Right lobe of liver (tissue), 4 donors: ENCODE data around the gene CXorf66.

ENCODE experiments used
- POLR2A ChIP-seq: fragments of 450-650 bp; IDR thresholded peaks from one replicate; pipeline ENCODE4 v1.6.1; 2017; ENCODE audit warnings: antibody characterized with exemption, mild to moderate bottlenecking
- TF ChIP-seq, protein P1 (sequence below), 4 donors: fragments of 200-600 bp in 3 of 4; fragments of 450-650 bp in 1 of 4; IDR thresholded peaks; one replicate each; pipeline versions ENCODE4 v1.5.1 to v1.8.0; 2016 to 2022; ENCODE audit warnings: antibody characterized with exemption in 4 of 4, mild to moderate bottlenecking in 2 of 4
- donor health status: DM: no; HTN: no; CAD: no.
- donor health status: DM: no; HTN: no; CAD: no.
- donor health status: DM: no; HTN: yes; CAD: no.

GRCh38 chrX:139924696-139925095, 40.6 kb downstream of the CXorf66 start:
- TF ChIP-seq, protein P1, sequence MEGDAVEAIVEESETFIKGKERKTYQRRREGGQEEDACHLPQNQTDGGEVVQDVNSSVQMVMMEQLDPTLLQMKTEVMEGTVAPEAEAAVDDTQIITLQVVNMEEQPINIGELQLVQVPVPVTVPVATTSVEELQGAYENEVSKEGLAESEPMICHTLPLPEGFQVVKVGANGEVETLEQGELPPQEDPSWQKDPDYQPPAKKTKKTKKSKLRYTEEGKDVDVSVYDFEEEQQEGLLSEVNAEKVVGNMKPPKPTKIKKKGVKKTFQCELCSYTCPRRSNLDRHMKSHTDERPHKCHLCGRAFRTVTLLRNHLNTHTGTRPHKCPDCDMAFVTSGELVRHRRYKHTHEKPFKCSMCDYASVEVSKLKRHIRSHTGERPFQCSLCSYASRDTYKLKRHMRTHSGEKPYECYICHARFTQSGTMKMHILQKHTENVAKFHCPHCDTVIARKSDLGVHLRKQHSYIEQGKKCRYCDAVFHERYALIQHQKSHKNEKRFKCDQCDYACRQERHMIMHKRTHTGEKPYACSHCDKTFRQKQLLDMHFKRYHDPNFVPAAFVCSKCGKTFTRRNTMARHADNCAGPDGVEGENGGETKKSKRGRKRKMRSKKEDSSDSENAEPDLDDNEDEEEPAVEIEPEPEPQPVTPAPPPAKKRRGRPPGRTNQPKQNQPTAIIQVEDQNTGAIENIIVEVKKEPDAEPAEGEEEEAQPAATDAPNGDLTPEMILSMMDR (IDR thresholded peaks at IDR 0.05) = no peak
- TF ChIP-seq POLR2A = no peak
